ENCODE results near the gene TSR3.
A peak's percentile ranks its signal among the peaks of the same experiment; 100 is the strongest.

The TSR3 gene

DNA sequence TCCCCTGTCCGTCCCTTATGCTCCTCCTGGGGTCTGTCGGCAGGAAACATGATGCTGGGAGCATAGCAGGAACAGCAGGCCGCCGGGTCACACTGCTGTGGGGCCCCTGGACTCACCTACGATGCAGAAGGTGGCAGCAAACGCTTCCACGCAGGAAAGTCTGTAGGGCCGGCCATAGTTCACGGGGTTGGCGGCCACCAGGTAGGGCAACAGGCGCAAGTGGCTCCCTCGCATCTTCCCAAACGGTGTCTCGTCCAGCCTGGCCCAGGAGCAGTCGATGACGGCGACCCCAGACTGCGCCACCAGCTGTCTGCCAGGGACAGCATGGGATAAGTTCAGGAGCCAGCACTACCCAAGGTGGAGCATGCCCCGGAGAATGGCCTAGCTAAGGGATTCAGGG is 987 bp downstream of the TSR3 start:
- no peak for DNase-seq

DNA sequence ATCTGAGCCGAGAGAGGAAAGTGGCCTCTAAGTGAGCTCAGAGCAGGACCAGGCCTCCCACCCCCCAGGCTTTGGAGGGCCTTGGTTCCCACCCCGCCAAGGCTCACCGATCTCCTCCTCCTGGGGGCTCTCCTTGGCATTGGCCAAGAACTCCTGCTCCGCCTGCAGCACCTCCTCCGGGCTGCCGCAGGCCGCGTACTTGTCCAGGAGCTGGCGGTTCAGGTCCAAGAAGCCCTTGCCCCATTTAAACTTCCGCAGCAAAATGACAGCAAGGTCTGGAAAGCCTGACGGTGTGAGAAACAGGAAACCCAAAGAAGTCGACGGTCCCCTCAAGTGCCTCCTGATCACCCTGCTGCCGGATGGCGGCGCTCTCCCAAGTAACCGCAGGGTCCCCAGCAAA is 1.7 kb downstream of the TSR3 start:
- no peak for DNase-seq

DNA sequence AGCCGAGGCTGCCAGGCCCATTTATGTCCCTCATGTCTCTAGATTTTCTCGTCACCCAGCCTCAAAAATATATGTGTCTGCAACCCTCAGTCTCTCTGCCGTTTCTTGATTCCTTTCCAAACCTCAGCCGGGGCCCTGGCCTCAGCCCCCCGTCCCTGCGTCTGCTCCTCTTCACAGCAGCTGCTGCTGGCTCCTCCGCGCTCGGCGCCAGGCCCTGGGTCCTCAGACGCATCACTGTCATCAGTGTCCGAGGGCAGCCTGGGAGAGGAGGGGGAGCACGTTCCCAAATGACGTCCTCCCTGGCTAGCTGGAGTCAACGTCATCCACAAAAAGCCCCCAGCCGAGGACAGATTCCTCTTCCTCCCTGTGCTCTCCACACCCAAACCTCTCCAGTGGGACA is 2.3 kb downstream of the TSR3 start:
- no peak for DNase-seq

DNA sequence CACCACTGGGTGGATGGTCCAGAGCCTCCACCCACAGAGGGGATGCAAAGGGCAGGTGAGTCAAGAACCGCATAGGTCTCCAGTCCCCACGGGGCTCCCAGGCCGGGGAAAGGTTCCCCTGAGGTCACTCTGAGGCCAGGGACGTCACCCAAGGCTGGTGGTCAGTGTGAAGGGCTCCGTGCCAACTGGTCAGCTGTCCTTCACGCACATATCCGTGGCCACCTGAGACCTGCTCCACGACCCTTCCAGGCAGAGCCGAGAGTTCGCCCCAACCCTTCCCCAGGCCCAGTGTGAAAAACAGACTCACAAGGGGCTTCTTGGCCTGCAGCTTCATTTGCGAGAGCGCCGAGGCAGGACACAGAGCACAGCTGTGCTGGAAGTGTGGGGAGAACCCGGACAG is 2.8 kb downstream of the TSR3 start:
- DNase-seq = no peak

DNA sequence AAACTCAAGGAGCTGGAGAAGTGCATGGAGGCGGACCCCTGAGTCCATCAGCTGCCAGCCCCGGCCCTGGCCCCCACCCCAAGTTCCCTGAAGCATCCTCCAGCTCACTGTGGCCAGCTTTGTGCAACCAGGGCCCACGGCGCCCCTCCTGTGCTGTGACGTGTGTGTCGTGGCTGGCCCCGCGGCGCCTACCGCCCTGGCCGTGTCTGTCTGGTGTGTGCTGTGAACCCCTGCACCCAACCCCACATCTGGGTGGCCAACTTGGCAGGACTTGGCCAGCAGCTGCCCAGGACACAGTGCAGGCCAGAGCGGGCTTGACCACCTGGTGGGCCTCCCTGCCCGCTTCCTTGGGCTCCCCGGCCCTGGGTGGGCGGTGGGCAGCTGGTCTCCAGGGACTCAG is 3.2 kb downstream of the TSR3 start:
- no peak for DNase-seq

DNA sequence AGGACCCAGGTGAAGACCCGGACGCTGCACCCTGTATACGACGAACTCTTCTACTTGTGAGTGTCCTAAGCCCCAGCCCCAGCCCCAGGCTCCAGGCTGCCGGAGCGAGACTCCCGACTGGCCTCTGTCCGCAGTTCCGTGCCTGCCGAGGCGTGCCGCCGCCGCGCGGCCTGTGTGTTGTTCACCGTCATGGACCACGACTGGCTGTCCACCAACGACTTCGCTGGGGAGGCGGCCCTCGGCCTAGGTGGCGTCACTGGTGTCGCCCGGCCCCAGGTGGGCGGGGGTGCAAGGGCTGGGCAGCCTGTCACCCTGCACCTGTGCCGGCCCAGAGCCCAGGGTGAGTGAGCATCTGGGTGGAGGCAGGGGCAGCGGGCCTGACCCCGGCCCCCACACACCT is 3.7 kb downstream of the TSR3 start:
- DNase-seq = no peak

DNA sequence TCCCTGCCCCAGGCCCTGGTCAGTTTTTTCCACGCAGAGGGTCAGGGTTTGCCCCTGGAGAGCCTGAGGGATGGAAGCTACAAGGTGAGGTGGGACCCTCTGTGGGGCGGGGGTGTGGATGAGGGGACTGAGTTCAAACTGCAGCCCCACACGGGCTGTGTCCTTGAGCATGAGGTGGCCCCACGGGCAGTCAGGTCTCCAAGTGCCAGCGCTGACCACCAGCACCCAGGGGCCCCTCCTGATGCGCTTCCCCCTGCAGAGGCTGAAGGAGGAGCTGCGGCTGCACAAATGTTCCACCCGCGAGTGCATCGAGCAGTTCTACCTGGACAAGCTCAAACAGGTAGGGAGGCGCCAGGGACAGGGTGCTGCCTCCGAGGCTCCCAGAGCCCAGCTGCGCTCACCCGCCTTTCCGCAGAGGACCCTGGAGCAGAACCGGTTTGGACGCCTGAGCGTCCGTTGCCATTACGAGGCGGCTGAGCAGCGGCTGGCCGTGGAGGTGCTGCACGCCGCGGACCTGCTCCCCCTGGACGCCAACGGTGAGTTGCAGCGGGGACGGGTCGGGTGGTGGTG is 4.3 kb downstream of the TSR3 start:
- DNase-seq = no peak

DNA sequence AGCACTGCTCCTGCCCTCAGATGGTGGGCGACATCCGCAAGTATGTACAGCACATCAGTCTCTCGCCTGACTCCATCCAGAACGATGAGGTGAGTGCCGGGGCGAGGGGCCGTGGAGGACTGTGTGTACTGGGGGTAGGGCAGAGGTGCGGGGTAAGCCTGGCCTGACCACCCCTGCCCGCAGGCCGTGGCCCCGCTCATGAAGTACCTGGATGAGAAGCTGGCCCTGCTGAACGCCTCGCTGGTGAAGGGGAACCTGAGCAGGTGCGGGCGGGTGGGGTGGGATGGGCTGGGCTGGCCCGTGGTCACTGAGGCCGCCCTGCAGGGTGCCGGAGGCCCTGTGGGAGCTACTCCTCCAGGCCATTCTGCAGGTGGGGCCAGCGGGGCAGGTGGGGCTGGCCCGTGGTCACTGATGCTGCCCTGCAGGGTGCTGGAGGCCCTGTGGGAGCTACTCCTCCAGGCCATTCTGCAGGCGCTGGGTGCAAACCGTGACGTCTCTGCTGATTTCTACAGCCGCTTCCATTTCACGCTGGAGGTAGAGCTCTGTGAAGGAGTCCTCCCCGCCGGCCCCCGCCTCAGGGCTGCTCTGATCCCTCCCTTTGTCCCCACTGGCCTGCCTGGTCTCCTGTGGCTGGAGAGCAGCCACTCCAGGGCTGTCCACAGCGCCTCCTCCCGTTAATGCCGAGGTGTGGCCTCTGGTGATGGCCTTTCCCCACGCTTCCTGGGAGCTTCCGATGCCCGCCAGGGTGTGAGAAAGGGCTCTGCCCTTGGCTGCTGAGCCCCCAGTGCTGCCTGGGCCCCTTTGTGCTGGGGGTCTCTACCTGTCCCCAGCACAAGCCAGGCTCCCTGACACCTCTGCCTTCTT is 5.0 kb downstream of the TSR3 start:
- DNase-seq = no peak

DNA sequence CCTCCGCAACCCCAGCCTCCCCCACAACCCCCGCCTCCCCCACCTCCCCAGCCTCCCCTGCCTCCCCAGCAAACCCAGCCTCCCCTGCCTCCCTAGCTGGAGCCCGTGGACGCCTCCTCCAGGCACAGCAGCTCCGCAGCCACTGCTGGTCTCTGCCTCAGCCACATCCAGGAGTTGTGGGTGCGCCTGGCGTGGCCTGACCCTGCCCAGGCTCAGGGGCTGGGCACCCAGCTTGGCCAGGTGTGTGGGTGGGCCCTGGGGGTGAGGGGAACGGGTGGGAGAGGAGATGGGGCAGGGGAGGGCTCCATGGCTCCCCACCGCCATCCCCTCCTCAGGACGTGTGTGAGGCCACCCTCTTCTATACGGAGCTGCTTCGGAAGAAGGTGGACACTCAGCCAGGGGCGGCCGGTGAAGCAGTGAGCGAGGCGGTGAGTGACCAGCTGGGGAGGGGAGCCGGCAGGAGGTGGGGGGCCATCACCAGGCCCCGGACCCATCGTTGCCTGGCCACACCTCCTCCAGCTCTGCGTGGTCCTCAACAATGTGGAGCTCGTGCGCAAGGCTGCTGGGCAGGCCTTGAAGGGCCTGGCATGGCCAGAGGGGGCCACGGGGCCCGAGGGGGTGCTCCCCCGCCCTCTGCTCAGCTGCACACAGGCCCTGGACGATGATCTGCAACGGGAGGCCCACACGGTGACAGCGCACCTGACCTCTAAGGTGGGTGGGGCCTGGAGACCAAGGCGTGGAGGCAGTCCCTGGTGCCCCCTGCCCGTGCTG is 5.8 kb downstream of the TSR3 start:
- DNase-seq = no peak

DNA sequence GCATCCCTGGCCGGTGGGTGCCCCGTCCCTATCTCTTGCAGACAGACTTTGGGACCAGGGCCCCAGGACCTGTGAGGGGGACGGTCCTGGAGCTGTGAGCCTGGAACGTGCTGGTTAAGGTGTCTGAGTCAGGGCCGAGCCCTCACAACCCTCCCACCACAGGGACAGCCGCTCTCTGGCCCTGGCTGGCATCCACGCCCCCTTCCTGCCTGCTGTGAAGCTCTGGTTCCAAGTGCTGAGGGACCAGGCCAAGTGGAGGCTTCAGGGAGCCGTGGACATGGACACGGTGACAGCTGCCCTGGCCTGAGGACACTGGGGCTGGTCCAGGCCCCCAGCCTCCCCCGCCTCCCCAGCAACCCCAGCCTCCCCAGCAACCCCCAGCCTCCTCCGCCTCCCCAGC is 6.6 kb downstream of the TSR3 start:
- DNase-seq = no peak

DNA sequence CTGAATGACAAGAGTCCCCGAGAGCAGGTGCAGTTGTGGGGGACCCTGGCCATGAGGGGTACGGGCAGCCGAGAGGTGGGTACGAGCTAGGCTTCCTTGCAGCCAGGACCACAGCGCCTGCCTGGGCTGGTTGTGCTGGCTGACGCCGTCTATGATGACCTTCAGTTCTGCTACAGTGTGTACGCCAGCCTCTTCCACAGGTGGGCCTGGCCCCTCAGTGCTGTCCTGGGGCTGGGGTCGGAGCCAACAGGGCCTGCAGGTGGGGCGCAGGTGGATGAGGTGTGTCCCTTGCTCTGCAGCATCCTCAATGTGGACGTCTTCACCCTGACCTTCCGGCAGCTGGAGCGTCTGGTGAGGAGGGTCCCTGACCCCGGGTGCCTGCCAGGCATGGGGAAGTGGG is 7.2 kb downstream of the TSR3 start:
- no peak for DNase-seq

DNA sequence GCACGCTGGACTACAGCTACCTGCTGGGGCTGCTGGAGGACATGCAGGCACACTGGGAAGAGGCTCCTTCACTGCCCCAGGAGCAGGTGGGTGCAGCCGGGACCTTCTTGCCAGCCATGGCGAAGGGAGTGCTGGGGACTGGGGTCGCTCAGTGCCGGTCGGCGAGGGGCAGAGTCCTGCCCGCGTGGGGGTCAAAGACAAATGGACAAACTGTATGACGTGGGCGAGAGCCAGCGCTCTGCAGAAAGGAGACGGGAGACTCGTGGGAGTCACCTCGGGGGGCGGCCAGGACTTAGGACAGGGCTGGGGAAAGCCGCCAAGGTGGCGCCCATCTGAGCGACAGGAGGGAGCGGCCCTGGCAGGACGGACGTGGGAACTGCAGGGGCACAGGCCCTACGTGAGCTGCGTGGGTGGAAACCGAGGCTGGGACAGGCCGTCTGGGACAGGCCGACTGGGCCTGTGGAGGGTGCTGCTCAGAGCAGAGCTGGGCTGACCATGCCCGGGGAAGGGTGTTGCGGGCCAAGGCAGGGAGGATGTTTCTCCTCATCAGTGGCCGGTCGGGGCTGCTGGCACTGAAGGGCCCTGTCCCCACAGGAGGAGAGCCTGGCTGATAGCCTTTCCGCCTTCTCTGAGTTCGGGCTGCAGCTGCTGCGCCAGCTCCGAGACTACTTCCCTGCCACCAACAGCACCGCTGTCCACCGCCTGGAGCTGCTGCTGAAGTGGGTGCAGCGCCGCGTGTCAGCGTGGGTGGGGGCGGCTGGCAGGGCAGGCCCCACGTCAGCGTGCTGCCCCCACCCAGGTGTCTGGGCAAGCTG is 8.0 kb downstream of the TSR3 start:
- no peak for DNase-seq

DNA sequence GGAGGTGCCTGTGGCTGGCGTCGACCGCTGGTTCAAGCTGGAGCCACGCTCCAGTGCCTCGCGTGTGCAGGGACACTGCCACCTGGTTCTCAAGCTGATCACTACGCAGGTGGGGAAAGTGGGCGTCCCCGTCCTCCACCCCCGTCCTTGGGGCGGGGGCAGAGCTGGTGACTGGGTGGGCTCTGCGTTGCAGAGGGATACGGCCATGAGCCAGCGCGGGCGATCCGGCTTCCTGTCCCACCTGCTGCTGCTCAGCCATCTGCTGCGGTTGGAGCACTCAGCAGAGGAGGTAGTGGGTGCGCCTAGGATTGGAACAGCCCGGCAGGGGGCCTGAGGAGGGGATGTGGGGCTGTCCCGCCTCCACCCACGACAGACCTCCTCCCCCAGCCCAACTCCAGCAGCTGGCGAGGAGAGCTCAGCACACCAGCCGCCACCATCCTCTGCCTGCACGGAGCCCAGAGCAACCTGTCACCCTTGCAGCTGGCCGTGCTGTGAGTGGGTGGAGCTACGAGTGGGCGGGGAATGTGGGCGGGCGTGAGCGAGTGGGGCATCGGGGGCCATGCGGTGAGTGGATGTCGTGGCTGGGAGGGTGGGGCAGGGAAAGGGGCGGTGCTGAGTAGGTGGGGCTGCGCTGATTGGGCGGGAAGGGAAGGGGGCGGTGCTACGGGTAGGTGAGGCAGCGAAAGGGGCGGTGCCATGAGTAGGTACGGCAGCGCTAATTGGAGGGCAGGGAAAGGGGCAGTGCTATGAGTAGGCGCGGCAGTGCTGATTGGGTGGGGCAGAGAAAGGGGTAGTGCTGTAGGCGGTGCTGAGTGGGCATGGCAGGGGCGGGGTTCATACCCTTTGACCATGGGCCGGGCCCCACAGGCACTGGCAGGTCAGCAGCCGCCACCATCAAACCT is 8.9 kb downstream of the TSR3 start:
- DNase-seq = peak; percentile 89

DNA sequence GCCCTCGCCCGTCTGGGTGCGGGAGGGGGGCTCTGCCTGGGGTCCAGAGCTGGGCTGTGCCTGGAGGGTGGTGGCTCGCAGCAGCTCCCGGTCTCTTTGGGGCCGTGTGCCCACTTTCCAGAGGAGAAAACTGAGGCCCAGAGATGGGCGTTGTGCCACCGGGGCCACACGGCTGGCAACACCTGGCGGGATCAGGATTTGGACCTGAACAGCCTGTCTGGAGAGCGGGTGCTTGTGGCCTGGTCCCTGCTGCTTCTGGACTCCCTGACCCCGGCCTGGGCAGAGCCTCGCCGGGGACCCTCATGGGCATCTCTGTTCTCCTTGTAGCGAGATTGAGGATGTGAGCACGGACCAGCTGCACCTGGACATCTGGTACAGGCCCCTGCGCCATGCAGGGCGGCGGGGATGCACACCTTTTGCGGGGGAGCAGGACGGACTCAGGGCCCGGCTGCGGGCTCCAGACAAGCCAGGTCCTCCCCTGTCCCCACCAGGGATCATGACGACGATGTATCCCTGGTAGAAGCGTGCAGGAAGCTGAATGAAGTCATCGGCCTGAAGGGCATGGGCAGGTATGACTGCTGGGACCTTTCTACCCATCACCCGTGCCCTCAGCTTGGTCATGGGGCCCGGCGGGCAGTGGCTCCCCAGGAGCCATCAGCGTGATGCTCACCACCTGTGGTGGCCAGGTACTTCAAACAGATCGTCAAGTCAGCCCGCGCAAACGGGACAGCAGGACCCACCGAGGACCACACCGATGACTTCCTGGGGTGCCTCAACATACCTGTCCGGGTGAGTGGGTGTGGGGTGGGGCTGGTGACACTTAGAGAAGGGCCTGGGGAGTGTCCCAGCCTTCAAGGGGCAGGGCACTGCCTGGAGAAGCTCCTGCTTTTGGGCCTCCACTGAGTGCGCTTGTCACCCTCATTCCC is 9.9 kb downstream of the TSR3 start:
- DNase-seq = no peak

DNA sequence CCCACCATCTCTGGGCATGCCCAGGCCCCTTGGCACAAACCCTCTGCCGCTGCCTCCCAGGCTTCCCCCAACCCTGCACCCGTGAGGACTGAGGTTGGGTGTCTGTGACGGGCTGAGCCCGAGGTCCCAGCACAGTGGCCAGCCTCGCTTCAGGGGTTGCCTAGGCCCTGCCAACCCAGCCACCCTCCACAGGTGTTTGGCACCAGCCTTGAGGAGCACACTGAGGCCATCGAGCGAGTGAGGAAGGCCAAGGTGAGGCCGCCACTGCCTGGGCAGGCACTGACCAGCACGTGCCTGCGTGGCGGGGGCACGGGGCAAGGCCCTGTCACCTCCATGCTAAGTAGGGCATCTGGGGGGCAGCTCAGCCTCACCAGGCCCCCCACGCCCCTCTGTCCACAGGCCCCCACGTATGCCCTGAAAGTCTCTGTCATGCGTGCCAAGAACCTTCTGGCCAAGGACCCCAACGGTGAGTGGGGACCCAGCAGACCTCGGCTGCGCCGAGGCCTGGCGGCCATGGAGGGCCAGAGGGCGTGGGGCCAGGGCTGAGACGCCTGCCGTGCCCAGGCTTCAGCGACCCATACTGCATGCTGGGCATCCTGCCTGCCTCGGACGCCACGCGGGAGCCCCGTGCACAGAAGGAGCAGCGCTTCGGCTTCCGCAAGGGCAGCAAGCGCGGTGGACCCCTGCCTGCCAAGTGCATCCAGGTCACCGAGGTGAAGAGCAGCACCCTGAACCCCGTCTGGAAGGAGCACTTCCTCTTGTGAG is 10.8 kb downstream of the TSR3 start:
- no peak for DNase-seq

DNA sequence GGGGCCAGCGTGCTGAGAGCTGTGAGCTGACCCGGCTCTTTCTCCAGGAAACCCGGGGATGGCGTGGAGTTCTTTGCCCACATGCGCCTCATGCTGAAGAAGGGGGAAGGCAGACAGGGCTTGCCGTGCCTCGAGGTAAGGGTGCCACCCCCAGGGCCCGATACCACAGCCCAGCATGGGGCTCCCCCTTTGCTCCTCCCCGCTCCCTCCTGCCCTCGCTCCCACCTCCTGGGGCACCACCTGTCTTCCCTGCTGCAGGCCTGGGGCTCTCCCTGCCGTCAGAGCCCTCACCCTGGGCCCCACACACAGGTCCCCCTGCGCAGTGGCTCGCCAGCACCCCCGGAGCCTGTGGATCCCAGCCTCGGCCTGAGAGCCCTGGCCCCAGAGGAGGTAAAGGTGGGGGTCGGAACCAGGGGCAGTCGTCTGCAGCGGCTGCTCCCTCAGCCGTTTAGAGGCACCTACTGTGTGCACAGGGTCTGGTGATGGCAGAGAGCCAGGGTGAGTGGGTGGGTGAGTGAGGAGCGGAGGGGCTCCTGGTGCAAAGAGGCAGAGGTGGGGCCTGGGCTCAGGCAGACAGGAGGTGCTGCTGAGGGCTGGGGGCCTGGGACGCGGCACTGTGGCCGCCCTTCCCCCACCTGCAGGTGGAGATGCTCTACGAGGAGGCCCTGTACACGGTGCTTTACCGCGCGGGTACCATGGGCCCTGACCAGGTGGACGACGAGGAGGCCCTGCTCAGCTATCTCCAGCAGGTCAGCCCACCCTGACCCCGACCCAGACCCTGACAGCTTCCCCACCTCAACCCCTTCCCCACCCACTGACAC is 12.6 kb downstream of the TSR3 start:
- DNase-seq = no peak

DNA sequence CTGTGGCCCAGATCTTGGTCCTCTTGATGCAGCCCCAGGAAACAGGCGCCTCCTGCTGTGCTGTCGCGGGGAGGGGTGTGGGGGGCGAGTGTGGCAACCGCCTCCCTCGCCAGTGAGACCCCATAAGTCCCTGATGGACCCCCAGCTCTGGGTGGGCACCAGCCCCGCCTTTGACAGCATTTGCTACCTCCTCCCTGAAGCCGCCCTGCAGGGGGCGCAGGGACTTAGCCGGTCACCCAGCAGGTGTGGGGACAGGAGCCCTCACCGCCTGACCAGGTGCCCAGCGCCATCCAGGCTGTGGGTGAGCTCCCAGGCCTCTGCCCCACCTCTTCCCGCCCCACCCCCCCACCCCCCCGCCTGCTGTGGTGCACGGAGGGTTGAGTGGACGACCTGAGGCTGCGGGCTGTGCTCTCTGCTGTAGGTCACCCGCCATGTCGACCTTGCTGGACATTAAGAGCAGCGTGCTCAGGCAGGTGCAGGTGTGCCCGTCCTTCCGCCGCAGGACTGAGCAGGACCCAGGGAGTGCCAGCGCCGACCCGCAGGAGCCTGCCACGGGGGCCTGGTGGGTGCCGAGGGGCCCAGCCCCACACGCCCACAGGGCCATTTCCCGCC is 13.5 kb downstream of the TSR3 start:
- DNase-seq = no peak

DNA sequence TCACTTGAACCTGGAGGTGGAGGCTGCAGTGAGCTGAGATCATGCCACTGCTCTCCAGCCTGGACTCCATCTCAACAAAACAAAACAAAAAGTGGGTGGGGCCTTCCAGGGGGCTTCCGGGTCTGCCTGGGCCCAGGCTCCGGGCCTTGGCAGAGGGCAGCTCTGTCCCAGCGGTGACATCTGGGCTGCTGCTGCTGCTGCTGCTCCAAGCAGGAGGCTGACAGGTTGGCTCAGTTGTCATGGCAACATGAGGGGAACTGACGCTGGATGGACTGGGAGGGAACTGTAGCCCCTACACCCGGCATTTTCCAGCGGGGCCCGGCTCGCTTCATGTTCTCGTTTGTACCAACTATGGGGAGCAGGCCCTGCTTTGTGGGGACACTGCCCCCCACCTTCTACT is 14.2 kb downstream of the TSR3 start:
- peak; percentile 66 for DNase-seq

DNA sequence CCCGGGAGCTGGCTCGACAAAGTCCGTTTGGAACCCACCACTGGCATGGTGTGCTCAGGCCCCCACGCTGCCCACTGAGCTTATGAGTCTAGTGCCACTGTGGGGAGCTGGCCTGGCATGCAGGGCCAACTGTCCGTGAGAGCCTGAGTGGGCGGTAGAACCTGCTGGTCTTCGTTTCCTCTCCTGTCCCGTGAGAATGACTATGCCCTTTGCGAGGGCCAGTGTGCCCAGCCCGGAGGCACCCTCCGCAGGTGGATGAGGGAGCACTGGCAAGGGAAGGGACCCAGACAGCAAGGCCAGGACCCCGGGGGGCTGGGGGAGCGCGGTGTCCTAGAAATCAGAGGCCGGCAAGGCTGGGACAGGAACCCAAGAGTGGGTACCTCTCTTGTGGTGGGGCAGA is 15.1 kb downstream of the TSR3 start:
- no peak for DNase-seq

All from retina (tissue), 1 donor.